ENCODE data around the gene SCFD2.

DNA sequence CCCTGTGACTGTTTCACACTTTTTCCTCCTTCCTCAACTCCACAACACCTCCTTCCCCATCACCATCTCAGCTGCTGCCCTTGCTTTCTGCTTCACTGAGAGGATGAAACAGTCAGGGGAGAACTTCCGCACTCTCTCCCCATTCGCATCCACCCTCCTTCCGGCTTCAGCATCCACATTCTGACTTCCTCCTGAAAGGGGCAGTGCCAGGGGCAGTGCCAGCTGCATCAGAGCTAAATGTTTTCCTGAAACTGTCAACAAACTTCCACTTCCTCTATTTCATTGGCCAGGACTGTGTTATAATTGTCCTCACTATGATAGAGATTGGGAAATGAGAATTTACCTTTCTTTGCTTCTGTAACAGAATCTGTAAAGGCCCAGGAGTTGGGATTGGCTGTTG is 521.9 kb downstream of the SCFD2 start:
- no peak for TF ChIP-seq YY1 (IDR thresholded peaks at IDR 0.05; ENCODE audit: low read depth, low read length)
- no peak for TF ChIP-seq POLR2A (IDR thresholded peaks at IDR 0.05; ENCODE audit: low read depth, low read length)
- TF ChIP-seq SIN3A (IDR thresholded peaks at IDR 0.05; ENCODE audit: low read depth, low read length) = no peak
- TF ChIP-seq POLR2AphosphoS5 (IDR thresholded peaks at IDR 0.05; ENCODE audit: low read length) = no peak
- TF ChIP-seq, protein P1, sequence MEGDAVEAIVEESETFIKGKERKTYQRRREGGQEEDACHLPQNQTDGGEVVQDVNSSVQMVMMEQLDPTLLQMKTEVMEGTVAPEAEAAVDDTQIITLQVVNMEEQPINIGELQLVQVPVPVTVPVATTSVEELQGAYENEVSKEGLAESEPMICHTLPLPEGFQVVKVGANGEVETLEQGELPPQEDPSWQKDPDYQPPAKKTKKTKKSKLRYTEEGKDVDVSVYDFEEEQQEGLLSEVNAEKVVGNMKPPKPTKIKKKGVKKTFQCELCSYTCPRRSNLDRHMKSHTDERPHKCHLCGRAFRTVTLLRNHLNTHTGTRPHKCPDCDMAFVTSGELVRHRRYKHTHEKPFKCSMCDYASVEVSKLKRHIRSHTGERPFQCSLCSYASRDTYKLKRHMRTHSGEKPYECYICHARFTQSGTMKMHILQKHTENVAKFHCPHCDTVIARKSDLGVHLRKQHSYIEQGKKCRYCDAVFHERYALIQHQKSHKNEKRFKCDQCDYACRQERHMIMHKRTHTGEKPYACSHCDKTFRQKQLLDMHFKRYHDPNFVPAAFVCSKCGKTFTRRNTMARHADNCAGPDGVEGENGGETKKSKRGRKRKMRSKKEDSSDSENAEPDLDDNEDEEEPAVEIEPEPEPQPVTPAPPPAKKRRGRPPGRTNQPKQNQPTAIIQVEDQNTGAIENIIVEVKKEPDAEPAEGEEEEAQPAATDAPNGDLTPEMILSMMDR (IDR thresholded peaks at IDR 0.05 in 2 of 3, conservative IDR thresholded peaks at IDR 0.05 in 1 of 3; ENCODE audit: control insufficient read depth in 2 of 3, extremely low read depth in 1 of 3, insufficient read depth in 1 of 3, low read depth in 3 of 3, low read length in 3 of 3) = no peak
- TF ChIP-seq ZNF24 (IDR thresholded peaks at IDR 0.05) = no peak
- no peak for TF ChIP-seq EZH2 (IDR thresholded peaks at IDR 0.05; ENCODE audit: borderline replicate concordance, control insufficient read depth, low read depth, low read length)
- TF ChIP-seq, protein P2, sequence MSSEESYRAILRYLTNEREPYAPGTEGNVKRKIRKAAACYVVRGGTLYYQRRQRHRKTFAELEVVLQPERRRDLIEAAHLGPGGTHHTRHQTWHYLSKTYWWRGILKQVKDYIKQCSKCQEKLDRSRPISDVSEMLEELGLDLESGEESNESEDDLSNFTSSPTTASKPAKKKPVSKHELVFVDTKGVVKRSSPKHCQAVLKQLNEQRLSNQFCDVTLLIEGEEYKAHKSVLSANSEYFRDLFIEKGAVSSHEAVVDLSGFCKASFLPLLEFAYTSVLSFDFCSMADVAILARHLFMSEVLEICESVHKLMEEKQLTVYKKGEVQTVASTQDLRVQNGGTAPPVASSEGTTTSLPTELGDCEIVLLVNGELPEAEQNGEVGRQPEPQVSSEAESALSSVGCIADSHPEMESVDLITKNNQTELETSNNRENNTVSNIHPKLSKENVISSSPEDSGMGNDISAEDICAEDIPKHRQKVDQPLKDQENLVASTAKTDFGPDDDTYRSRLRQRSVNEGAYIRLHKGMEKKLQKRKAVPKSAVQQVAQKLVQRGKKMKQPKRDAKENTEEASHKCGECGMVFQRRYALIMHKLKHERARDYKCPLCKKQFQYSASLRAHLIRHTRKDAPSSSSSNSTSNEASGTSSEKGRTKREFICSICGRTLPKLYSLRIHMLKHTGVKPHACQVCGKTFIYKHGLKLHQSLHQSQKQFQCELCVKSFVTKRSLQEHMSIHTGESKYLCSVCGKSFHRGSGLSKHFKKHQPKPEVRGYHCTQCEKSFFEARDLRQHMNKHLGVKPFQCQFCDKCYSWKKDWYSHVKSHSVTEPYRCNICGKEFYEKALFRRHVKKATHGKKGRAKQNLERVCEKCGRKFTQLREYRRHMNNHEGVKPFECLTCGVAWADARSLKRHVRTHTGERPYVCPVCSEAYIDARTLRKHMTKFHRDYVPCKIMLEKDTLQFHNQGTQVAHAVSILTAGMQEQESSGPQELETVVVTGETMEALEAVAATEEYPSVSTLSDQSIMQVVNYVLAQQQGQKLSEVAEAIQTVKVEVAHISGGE (CRISPR knock-in tag; IDR thresholded peaks at IDR 0.05) = no peak
- TF ChIP-seq, protein P3, sequence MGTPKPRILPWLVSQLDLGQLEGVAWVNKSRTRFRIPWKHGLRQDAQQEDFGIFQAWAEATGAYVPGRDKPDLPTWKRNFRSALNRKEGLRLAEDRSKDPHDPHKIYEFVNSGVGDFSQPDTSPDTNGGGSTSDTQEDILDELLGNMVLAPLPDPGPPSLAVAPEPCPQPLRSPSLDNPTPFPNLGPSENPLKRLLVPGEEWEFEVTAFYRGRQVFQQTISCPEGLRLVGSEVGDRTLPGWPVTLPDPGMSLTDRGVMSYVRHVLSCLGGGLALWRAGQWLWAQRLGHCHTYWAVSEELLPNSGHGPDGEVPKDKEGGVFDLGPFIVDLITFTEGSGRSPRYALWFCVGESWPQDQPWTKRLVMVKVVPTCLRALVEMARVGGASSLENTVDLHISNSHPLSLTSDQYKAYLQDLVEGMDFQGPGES (IDR thresholded peaks at IDR 0.05) = no peak
- no peak for TF ChIP-seq SREBF2 (IDR thresholded peaks at IDR 0.05; ENCODE audit: low read length)
- TF ChIP-seq NR2C1 (IDR thresholded peaks at IDR 0.05) = no peak
- no peak for TF ChIP-seq JUND (IDR thresholded peaks at IDR 0.05; ENCODE audit: low read depth, low read length)
